ENCODE measurements around the gene MBP.

DNA sequence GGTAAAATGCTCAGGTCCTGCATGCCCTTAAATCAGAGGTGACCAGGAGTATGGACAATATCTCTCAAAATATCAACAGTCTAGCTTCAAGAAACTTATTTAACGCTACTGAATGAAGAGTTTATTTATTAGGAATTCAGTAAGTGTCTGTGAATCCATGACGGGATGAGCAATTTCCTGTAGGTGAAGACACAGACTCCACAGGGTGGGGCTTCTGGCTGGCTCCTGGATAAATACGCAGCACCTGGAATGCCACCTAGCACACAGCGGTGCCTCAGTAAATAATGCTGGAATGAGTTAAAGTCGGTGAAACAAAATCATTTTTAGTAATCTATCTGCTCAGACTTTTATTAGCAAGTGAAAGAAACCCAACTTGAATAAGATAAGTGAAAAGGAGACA is 29.4 kb upstream of the MBP start:
- TF ChIP-seq, protein P1, sequence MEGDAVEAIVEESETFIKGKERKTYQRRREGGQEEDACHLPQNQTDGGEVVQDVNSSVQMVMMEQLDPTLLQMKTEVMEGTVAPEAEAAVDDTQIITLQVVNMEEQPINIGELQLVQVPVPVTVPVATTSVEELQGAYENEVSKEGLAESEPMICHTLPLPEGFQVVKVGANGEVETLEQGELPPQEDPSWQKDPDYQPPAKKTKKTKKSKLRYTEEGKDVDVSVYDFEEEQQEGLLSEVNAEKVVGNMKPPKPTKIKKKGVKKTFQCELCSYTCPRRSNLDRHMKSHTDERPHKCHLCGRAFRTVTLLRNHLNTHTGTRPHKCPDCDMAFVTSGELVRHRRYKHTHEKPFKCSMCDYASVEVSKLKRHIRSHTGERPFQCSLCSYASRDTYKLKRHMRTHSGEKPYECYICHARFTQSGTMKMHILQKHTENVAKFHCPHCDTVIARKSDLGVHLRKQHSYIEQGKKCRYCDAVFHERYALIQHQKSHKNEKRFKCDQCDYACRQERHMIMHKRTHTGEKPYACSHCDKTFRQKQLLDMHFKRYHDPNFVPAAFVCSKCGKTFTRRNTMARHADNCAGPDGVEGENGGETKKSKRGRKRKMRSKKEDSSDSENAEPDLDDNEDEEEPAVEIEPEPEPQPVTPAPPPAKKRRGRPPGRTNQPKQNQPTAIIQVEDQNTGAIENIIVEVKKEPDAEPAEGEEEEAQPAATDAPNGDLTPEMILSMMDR (IDR thresholded peaks at IDR 0.05), result no peak
- no peak for TF ChIP-seq POLR2A (IDR thresholded peaks at IDR 0.05)

Data from lower leg skin (tissue), 3 donors.